HG03060 (cell line): Measurements from ENCODE around the gene MGAT5B.
"Not testable (repeated sequence)": the region's sequence is repeated elsewhere in the genome, so short reads cannot be mapped to it uniquely, and the experiment has no call there.

ENCODE experiments used
- ATAC-seq: cut with Tn5 transposase; IDR thresholded peaks from one replicate; pipeline ENCODE4 v1.9.1; 2021; ENCODE audit warnings: low read depth, moderate number of reproducible peaks; ENCODE audit not compliant: unreplicated experiment

MGAT5B gene, protein sequence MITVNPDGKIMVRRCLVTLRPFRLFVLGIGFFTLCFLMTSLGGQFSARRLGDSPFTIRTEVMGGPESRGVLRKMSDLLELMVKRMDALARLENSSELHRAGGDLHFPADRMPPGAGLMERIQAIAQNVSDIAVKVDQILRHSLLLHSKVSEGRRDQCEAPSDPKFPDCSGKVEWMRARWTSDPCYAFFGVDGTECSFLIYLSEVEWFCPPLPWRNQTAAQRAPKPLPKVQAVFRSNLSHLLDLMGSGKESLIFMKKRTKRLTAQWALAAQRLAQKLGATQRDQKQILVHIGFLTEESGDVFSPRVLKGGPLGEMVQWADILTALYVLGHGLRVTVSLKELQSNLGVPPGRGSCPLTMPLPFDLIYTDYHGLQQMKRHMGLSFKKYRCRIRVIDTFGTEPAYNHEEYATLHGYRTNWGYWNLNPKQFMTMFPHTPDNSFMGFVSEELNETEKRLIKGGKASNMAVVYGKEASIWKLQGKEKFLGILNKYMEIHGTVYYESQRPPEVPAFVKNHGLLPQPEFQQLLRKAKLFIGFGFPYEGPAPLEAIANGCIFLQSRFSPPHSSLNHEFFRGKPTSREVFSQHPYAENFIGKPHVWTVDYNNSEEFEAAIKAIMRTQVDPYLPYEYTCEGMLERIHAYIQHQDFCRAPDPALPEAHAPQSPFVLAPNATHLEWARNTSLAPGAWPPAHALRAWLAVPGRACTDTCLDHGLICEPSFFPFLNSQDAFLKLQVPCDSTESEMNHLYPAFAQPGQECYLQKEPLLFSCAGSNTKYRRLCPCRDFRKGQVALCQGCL

DNA sequence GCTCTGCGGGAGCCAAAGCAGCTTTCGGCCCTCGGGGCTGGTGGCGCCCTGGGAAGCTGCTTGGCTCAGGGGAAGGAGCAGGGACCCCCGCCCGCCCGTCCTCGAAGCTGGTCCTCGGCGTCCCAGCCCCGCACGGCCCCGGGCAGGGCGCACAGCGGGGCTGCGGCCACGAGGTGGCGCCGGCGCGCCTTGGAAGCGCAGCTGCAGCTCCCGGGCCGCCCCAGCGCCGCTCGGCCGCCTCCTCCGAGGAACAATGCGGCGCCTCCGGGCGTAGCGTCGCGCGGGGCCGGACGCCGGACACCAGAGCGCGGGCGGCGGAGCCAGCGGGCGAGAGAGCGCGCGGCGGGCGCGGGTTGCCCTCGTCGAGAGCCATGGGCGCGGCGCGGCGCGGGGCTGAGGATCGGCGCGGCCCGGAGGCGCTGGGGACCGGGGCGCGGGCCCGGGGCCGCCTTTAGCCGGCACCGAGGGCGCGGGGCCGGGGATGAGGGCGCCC lies at the start of gene MGAT5B:
Gene MGAT5B, plus strand, starts transcription at position 229 of the 493 bp plus-strand sequence. CDS start 626 bp downstream, outside the sequence.
- no peak for ATAC-seq

GRCh38 chr17:76820039-76820438 lies 48.2 kb upstream of the MGAT5B start:
- no peak for ATAC-seq

- ATAC-seq, result no peak
Measured at GRCh38 chr17:76820561-76820960, 47.6 kb upstream of the MGAT5B start.

DNA sequence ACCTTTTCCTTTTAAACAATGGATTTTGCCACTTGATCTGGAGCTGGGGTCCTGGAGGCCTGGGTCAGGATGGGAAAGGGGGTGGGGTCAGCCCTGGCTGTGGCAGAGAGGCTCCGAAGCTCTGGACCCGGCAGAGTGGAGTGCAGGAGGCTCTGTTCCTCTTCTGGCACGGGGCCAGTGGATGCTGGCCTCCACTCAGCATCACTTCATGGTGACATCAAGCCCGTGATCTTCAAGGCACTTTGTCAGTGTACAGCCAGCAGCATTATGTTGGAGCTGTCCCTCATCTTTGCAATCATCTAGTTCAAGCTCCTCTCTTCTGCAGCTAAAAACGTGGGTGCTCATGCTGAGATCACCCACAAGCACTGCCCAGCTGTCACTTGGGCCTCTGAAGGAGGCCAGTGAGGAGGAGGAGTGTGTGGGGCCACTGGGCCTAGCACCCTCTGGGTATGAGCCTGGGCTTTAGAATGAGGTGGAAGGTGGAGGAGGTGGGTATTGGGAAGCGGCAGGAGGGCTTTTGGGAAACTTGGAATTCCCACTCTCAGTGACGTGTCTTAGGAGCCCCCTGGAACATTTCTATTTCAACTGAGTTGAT lies 45.9 kb upstream of the MGAT5B start:
- ATAC-seq, result no peak

- ATAC-seq, result no peak
Measured at GRCh38 chr17:76824093-76824492, 44.1 kb upstream of the MGAT5B start.

GRCh38 chr17:76826330-76827068 lies 41.7 kb upstream of the MGAT5B start:
- ATAC-seq, result no peak

GRCh38 chr17:76827736-76828135 lies 40.5 kb upstream of the MGAT5B start:
- no peak for ATAC-seq

DNA sequence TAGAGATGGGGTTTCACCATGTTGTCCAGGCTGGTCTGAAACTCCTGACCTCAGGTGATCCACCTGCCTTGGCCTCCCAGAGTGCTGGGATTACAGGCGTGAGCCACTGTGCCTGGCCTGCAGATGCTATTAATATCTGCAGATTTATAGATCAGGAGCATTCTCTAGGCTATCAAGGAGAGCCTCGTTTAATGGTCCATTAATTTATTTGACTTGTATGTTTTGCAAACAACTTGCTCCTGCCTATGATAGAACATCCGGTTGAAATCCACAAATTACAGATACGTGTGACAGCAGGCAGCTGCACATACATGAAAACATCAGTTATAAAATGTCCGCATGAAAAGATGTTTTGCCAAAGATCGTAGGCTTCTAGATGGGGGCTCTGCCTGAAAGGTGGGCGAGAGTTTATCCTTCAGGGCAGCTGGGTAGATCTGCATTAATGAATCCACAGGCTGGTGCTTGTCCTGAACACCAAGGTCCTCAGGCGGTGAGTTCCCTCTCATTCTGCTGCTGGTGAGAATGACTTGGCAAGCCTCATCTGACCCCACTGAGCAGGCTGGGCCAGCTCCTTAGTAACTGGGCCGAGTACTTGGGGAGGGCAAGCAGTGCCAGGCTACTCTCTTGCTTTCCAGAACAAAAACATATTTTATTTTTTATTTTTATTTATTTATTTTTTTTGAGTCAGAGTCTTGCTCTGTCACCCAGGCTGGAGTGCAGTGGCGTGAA lies 37.1 kb upstream of the MGAT5B start:
- no peak for ATAC-seq

DNA sequence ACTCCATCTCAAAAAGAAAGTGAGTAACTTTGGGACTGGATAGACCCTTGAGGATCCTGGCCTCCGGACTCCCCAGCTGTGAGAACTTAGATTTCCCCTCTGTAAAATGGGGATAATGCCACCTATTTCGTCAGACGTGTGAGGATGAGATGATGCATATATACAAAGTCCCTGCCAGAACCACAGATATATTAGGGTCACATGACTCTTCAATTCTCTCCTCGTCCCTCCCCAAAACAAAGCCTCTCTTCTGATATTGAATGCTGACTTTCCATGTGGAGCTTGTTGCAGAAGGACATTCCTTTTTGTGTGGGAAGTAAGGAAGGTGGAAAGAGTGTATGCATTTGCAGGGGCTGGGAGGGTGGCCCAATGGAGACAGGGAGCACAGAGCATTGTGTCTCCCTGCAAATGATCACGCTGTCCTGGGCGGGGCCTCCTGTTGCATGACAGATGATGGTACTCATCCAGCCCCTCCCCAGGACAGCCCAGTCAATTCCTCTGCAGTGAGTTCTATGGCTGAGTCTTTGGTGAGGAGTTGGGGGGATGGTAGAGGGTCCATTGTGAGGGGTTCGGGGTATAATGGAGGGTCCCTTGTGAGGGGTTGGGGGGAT lies 35.1 kb upstream of the MGAT5B start:
- no peak for ATAC-seq

- no peak for ATAC-seq
Measured at GRCh38 chr17:76833747-76834146, 34.5 kb upstream of the MGAT5B start.

- no peak for ATAC-seq
Measured at GRCh38 chr17:76834870-76835269, 33.3 kb upstream of the MGAT5B start.

DNA sequence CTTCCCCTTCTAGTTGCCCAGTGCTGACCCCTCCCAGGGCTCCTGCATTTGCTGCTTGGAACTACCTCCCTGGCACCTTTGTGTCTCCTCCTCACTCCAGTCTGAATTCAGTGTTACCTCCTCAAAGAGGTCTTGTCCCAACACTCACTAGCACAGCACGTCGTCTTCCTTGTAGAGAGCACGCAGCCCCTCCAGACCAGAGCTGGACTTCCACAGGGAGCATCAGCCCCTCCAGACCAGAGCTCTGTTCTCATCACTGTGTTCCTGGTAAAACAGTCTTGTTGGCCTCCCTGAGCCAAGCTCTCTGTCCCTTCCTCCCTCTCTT lies 27.8 kb upstream of the MGAT5B start:
- ATAC-seq, result no peak

GRCh38 chr17:76840884-76841775 lies 27.1 kb upstream of the MGAT5B start:
- no peak for ATAC-seq

DNA sequence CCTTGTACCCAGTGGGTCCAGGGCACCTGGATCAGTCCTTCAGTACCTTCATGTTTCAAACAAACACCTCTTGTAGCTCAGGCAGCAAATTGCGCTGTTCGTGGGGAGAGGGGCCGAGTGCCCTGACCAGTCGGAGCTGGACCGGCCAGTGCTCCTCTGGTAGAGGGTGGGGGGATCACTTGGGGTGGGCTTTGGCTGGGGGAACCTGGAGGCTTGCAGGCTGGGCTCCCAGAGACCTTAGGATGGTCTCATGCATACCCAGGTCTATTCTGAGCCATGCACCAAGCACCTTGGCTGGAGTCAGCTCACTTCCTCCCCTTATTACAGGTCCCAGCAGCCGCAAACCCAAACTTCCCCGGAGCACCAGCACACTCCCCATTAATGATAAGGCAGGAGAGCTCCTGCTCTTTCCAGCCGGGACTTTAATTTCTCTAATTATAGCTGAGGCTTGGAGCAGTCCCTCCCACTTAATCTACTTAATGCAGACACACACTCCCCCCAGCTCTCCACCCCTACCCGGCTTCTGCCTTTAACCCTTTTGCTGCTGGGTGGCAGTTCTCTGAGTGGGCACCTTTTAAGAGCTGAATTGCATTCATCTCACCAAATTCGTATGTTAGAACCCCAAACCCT lies 26.3 kb upstream of the MGAT5B start:
- ATAC-seq, result no peak

DNA sequence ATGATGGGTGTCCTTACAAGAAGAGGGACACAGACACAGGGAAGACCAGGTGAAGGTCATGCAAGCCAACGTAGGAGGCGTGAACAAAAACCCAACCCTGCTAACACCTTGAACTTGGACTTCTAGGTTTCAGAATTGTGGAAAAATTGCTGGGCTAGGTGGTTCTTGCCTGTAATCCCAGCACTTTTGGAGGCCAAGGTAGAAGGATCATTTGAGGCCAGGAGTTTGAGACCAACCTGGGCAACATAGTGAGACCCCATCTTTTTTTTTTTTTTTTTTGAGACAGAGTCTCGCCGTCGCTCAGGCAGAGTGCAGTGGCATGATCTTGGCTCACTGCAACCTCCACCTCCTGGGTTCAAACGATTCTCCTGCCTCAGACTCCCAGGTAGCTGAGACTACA lies 25.1 kb upstream of the MGAT5B start:
- ATAC-seq, result not testable (repeated sequence)

- ATAC-seq, result no peak
Measured at GRCh38 chr17:76843703-76844484, 24.3 kb upstream of the MGAT5B start.

DNA sequence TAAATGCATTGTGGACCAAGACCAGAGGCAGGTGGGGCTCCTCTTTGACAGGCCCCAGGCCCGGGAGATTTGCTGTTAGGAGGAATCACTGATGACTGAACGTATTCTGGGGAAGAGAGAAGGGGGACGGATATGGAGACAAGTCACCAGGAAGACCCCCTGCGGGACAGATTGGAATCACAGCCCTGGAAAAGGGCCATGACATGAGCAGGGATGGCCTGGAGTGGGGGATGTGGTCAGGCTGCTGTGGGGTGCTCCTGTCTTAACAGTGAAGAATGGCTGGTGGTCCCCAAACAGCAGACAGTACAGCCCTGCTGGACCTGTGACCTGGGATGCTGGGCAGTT lies 23.7 kb upstream of the MGAT5B start:
- no peak for ATAC-seq
